Liver (tissue), 3 donors: ENCODE measurements around the gene BLTP2.

Experiments
- EGR1 ChIP-seq, 2 donors: IDR thresholded peaks; 2 replicates each; pipeline ENCODE4 v1.6.1; 2016 to 2018; ENCODE audit warnings: antibody characterized with exemption in 2 of 2, low read depth in 2 of 2
- JUND ChIP-seq, 2 donors: IDR thresholded peaks; 2 replicates each; pipeline ENCODE4 v1.6.1; 2016; ENCODE audit warnings: antibody characterized with exemption in 2 of 2
- RAD21 ChIP-seq, 2 donors: IDR thresholded peaks; 2 replicates each; pipeline ENCODE4 v1.6.1; 2016; ENCODE audit warnings: antibody characterized with exemption in 2 of 2, mild to moderate bottlenecking in 2 of 2
- SP1 ChIP-seq: IDR thresholded peaks from 2 replicates; pipeline ENCODE4 v1.6.1; 2018; ENCODE audit warnings: antibody characterized with exemption, mild to moderate bottlenecking
- TF ChIP-seq, protein P1 (sequence below): fragments of 150-350 bp; IDR thresholded peaks from 2 replicates; pipeline ENCODE4 v1.5.1; 2017; ENCODE audit warnings: improper control_type of control experiment, low read depth, low read length; ENCODE audit not compliant: missing input control
- TF ChIP-seq, protein P2 (sequence below): IDR thresholded peaks from 2 replicates; pipeline ENCODE4 v1.6.1; 2016; ENCODE audit warnings: antibody characterized with exemption, mild to moderate bottlenecking
- TF ChIP-seq, protein P3 (sequence below): IDR thresholded peaks from 2 replicates; pipeline ENCODE4 v1.6.1; 2016; ENCODE audit warnings: antibody characterized with exemption
- TF ChIP-seq, protein P4 (sequence below): IDR thresholded peaks from 2 replicates; pipeline ENCODE4 v1.6.1; 2016; ENCODE audit warnings: antibody characterized with exemption
- donor health status: healthy.
- donor health status: healthy.

- TF ChIP-seq, protein P1, sequence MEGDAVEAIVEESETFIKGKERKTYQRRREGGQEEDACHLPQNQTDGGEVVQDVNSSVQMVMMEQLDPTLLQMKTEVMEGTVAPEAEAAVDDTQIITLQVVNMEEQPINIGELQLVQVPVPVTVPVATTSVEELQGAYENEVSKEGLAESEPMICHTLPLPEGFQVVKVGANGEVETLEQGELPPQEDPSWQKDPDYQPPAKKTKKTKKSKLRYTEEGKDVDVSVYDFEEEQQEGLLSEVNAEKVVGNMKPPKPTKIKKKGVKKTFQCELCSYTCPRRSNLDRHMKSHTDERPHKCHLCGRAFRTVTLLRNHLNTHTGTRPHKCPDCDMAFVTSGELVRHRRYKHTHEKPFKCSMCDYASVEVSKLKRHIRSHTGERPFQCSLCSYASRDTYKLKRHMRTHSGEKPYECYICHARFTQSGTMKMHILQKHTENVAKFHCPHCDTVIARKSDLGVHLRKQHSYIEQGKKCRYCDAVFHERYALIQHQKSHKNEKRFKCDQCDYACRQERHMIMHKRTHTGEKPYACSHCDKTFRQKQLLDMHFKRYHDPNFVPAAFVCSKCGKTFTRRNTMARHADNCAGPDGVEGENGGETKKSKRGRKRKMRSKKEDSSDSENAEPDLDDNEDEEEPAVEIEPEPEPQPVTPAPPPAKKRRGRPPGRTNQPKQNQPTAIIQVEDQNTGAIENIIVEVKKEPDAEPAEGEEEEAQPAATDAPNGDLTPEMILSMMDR = no peak
- TF ChIP-seq, protein P2, sequence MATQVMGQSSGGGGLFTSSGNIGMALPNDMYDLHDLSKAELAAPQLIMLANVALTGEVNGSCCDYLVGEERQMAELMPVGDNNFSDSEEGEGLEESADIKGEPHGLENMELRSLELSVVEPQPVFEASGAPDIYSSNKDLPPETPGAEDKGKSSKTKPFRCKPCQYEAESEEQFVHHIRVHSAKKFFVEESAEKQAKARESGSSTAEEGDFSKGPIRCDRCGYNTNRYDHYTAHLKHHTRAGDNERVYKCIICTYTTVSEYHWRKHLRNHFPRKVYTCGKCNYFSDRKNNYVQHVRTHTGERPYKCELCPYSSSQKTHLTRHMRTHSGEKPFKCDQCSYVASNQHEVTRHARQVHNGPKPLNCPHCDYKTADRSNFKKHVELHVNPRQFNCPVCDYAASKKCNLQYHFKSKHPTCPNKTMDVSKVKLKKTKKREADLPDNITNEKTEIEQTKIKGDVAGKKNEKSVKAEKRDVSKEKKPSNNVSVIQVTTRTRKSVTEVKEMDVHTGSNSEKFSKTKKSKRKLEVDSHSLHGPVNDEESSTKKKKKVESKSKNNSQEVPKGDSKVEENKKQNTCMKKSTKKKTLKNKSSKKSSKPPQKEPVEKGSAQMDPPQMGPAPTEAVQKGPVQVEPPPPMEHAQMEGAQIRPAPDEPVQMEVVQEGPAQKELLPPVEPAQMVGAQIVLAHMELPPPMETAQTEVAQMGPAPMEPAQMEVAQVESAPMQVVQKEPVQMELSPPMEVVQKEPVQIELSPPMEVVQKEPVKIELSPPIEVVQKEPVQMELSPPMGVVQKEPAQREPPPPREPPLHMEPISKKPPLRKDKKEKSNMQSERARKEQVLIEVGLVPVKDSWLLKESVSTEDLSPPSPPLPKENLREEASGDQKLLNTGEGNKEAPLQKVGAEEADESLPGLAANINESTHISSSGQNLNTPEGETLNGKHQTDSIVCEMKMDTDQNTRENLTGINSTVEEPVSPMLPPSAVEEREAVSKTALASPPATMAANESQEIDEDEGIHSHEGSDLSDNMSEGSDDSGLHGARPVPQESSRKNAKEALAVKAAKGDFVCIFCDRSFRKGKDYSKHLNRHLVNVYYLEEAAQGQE = no peak
- TF ChIP-seq RAD21 (IDR thresholded peaks at IDR 0.05) (no peak), SP1 (peak; percentile 32), EGR1 (IDR thresholded peaks at IDR 0.05; ENCODE audit: low read depth in 2 of 2) (peak; percentile 21 to 33), JUND (IDR thresholded peaks at IDR 0.05) (no peak)
- TF ChIP-seq, protein P3, sequence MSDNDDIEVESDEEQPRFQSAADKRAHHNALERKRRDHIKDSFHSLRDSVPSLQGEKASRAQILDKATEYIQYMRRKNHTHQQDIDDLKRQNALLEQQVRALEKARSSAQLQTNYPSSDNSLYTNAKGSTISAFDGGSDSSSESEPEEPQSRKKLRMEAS = peak; percentile 51
- TF ChIP-seq, protein P4, sequence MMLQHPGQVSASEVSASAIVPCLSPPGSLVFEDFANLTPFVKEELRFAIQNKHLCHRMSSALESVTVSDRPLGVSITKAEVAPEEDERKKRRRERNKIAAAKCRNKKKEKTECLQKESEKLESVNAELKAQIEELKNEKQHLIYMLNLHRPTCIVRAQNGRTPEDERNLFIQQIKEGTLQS = no peak
These were observed 16.9 kb upstream of the BLTP2 start, which contains the start of the genes SDF2 and SUPT6H for GRCh38 chr17:28661635-28662526.
